ENCODE measurements around the gene CCM2L. TPM values are rescaled to one million over a fixed set of nuclear protein-coding genes. Genes with fewer than 3 reads are reported as not detected.

The CCM2L gene
- polyA plus RNA-seq, 2 of the 4 experiments (the other 2 are of a cell fraction): 0.05 to 0.18 TPM

DNA sequence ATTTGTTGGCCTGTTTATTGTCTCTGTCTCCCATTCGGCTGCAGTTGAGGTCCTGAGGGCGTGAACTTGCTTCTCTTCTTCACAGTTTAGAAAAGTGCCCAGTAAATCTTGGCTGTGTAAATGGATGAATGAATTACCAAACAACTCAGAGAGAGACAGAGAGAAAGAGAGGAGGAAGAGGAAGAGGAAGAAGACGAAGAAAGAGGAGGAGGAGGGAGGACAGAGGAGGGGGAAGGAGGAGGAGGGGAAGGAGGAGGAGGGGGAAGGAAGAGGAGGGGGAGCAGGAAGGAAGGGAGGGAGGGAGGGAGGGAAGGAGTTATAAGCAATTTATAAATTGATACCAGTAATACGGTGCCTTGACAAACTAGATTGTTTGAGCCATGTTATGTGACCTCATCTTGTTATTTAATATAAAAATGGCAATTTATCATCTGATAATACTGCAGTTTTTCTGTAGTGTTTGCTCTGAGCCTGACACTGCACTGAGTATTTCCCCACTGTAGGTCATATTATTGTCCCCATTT lies 60.5 kb downstream of the CCM2L start:
- TF ChIP-seq TFCP2L1 (CRISPR knock-in tag; IDR thresholded peaks at IDR 0.05): no peak
- TF ChIP-seq POLR2A (IDR thresholded peaks at IDR 0.05; ENCODE audit: low read length): no peak
- TF ChIP-seq JUN (IDR thresholded peaks at IDR 0.05): no peak
- TF ChIP-seq TP53 (CRISPR knock-in tag; IDR thresholded peaks at IDR 0.05): no peak
- TF ChIP-seq EHMT2 (IDR thresholded peaks at IDR 0.05; ENCODE audit: low read depth): no peak
- TF ChIP-seq HEYL (CRISPR knock-in tag; IDR thresholded peaks at IDR 0.05): no peak
- TF ChIP-seq CHD2 (IDR thresholded peaks at IDR 0.05; ENCODE audit: low read length, partially characterized antibody): no peak
- no peak for TF ChIP-seq ZNF302 (CRISPR knock-in tag; IDR thresholded peaks at IDR 0.05)
- TF ChIP-seq PHF8 (IDR thresholded peaks at IDR 0.05; ENCODE audit: borderline replicate concordance, low read depth): no peak
- no peak for TF ChIP-seq ZC3H11A (IDR thresholded peaks at IDR 0.05)
- TF ChIP-seq MYC (IDR thresholded peaks at IDR 0.05; ENCODE audit: borderline replicate concordance, low read length): no peak
- no peak for TF ChIP-seq HOXA7 (CRISPR knock-in tag; IDR thresholded peaks at IDR 0.05)
- TF ChIP-seq HOXB13 (CRISPR knock-in tag; IDR thresholded peaks at IDR 0.05; ENCODE audit: low read depth): no peak
- no peak for TF ChIP-seq HOXB5 (CRISPR knock-in tag; IDR thresholded peaks at IDR 0.05)
- TF ChIP-seq NFE2L2 (conservative IDR thresholded peaks at IDR 0.05; ENCODE audit: low read length): no peak
- TF ChIP-seq RARB (CRISPR knock-in tag; IDR thresholded peaks at IDR 0.05): no peak
- no peak for ATAC-seq
- 41% methylated on average over 4 of the region's 4 CpGs for WGBS (ENCODE audit: missing lambda C conversion rate)
- no peak overlapping the region for H3K27ac ChIP-seq
- no peak for FAIRE-seq
- CTCF ChIA-PET: no interaction called here
- no peak for DNase-seq (ENCODE audit: low read depth in 1 of 2, low spot score in 1 of 2)
- H3K4me3 ChIP-seq: no peak overlapping the region
- no peaks in the 10 kb centered on the region for H3K9me3 ChIP-seq
- POLR2A ChIA-PET: no interaction called here
- H3K4me1 ChIP-seq: no peaks in the 10 kb centered on the region
- no peak overlapping the region for H3K4me2 ChIP-seq

DNA sequence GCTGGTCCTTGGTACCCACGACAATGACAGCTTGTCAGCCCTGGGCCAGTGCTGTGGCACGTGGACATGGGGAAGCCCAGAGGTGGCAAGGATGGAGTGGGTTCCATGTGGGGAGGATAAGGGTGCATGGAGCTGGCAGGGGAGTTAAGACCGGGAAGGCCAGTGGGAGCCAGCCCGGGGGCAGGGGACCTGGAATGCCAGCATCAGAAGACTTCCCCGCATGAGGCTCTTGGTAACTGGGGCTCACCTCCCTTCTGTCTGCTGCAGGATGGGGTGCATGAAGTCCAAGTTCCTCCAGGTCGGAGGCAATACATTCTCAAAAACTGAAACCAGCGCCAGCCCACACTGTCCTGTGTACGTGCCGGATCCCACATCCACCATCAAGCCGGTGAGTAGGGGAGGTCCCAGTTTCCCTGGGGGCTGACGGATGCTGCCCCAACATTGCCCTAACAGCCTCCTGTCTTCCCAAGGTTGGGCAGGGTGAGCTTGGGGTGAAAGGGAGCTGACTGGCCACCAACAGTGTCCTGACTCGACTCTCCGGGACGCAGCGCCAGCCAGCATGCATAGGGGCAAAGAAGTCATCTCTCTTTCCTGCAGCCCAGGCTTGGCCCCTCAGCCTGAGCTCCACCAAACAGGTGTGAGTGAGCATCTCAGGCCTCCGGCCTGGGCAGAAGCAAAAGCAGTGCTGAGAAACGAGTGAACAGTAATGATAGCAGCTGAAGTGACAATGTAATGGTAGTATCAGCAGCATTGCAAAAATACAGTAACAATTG lies 61.3 kb downstream of the CCM2L start:
- CTCF ChIA-PET: interaction anchor here (1.2 to 2.0 kb wide), 3 partner anchors 11 to 29 kb away, joined by 3 to 9 read pairs (median 3); no protein-coding TSS in a partner anchor
- TF ChIP-seq NFE2L2 (conservative IDR thresholded peaks at IDR 0.05; ENCODE audit: low read length) (no peak), CHD2 (IDR thresholded peaks at IDR 0.05; ENCODE audit: low read length, partially characterized antibody) (no peak), GATA3 (IDR thresholded peaks at IDR 0.05; ENCODE audit: borderline replicate concordance) (no peak), RAD21 (conservative IDR thresholded peaks at IDR 0.05 in 1 of 2, IDR thresholded peaks at IDR 0.05 in 1 of 2) (no peak), NR3C1 (IDR thresholded peaks at IDR 0.05) (no peak)
- TF ChIP-seq, protein P1, sequence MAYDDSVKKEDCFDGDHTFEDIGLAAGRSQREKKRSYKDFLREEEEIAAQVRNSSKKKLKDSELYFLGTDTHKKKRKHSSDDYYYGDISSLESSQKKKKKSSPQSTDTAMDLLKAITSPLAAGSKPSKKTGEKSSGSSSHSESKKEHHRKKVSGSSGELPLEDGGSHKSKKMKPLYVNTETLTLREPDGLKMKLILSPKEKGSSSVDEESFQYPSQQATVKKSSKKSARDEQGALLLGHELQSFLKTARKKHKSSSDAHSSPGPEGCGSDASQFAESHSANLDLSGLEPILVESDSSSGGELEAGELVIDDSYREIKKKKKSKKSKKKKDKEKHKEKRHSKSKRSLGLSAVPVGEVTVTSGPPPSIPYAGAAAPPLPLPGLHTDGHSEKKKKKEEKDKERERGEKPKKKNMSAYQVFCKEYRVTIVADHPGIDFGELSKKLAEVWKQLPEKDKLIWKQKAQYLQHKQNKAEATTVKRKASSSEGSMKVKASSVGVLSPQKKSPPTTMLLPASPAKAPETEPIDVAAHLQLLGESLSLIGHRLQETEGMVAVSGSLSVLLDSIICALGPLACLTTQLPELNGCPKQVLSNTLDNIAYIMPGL (CRISPR knock-in tag; IDR thresholded peaks at IDR 0.05; ENCODE audit: borderline replicate concordance): no peak

DNA sequence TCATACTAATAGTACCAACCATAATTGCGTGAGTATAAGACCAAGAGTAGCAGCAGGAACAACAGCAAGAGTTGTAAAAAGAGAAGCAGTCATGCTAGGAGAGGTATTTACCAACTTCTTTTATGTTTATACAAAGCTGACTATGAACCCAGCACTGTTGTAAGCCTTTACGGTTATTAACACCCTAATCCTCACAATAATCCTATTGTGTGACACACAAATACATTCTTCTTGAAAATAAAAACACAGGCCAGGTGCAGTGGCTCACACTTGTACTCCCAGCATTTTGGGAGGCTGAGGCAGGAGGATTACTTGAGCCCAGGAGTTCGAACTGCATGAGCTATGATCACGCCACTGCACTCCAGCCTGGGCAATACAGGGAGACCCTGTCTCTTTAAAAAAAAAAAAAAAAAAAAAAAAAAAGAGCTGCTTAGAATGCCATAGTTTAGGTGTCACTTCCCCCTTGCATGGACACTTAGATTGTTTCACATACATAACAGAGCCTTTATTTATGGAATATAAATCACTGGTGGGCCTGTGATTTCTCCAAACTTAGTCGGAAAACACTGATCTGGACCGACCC lies 62.0 kb downstream of the CCM2L start:
- no peak for TF ChIP-seq RARB (CRISPR knock-in tag; IDR thresholded peaks at IDR 0.05)
- no peak for TF ChIP-seq MYC (IDR thresholded peaks at IDR 0.05; ENCODE audit: borderline replicate concordance, low read length)
- TF ChIP-seq PHF8 (IDR thresholded peaks at IDR 0.05; ENCODE audit: borderline replicate concordance, low read depth): no peak
- TF ChIP-seq TFCP2L1 (CRISPR knock-in tag; IDR thresholded peaks at IDR 0.05): no peak
- TF ChIP-seq, protein P2, sequence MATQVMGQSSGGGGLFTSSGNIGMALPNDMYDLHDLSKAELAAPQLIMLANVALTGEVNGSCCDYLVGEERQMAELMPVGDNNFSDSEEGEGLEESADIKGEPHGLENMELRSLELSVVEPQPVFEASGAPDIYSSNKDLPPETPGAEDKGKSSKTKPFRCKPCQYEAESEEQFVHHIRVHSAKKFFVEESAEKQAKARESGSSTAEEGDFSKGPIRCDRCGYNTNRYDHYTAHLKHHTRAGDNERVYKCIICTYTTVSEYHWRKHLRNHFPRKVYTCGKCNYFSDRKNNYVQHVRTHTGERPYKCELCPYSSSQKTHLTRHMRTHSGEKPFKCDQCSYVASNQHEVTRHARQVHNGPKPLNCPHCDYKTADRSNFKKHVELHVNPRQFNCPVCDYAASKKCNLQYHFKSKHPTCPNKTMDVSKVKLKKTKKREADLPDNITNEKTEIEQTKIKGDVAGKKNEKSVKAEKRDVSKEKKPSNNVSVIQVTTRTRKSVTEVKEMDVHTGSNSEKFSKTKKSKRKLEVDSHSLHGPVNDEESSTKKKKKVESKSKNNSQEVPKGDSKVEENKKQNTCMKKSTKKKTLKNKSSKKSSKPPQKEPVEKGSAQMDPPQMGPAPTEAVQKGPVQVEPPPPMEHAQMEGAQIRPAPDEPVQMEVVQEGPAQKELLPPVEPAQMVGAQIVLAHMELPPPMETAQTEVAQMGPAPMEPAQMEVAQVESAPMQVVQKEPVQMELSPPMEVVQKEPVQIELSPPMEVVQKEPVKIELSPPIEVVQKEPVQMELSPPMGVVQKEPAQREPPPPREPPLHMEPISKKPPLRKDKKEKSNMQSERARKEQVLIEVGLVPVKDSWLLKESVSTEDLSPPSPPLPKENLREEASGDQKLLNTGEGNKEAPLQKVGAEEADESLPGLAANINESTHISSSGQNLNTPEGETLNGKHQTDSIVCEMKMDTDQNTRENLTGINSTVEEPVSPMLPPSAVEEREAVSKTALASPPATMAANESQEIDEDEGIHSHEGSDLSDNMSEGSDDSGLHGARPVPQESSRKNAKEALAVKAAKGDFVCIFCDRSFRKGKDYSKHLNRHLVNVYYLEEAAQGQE (IDR thresholded peaks at IDR 0.05): no peak
- no peak for DNase-seq (ENCODE audit: low read depth in 1 of 2, low spot score in 1 of 2)
- ATAC-seq: no peak
- ChIA-PET POLR2A (no interaction called here), CTCF (interaction anchor here (1.2 to 2.0 kb wide), 4 partner anchors 11 to 249 kb away, joined by 3 to 9 read pairs (median 4); no protein-coding TSS in a partner anchor)
- Histone ChIP-seq H3K4me1 (no peaks in the 10 kb centered on the region), H3K27ac (no peak overlapping the region), H3K4me2 (no peak overlapping the region), H3K9me3 (no peaks in the 10 kb centered on the region), H3K4me3 (no peak overlapping the region)
- no peak for FAIRE-seq
- 67% methylated on average over 6 of the region's 6 CpGs for WGBS (ENCODE audit: missing lambda C conversion rate)

More for the DNA sequence above, 61.3 kb downstream of the CCM2L start:
- Histone ChIP-seq H3K4me2 (no peak overlapping the region), H3K4me3 (no peak overlapping the region), H3K27ac (no peak overlapping the region), H3K9me3 (no peaks in the 10 kb centered on the region), H3K4me1 (no peaks in the 10 kb centered on the region)
- 60% methylated on average over 15 of the region's 17 CpGs for WGBS (ENCODE audit: missing lambda C conversion rate)
- FAIRE-seq: no peak
- ATAC-seq: no peak
- no peak for DNase-seq (ENCODE audit: low read depth in 1 of 2, low spot score in 1 of 2)
- POLR2A ChIA-PET: no interaction called here
